Endothelial cell of coronary artery (primary cell): ENCODE data around the gene ARHGAP12. TPM values are rescaled to one million over a fixed set of nuclear protein-coding genes. Genes with fewer than 3 reads are reported as not detected.

ENCODE experiments used
- total RNA-seq: library from RNA; depleted of rRNA; stranded (reverse); fragments of >200 nt; gene quantifications from 2 replicates; pipeline ENCODE4 v1.2.3, GENCODE V29; 2014

ARHGAP12 gene, protein sequence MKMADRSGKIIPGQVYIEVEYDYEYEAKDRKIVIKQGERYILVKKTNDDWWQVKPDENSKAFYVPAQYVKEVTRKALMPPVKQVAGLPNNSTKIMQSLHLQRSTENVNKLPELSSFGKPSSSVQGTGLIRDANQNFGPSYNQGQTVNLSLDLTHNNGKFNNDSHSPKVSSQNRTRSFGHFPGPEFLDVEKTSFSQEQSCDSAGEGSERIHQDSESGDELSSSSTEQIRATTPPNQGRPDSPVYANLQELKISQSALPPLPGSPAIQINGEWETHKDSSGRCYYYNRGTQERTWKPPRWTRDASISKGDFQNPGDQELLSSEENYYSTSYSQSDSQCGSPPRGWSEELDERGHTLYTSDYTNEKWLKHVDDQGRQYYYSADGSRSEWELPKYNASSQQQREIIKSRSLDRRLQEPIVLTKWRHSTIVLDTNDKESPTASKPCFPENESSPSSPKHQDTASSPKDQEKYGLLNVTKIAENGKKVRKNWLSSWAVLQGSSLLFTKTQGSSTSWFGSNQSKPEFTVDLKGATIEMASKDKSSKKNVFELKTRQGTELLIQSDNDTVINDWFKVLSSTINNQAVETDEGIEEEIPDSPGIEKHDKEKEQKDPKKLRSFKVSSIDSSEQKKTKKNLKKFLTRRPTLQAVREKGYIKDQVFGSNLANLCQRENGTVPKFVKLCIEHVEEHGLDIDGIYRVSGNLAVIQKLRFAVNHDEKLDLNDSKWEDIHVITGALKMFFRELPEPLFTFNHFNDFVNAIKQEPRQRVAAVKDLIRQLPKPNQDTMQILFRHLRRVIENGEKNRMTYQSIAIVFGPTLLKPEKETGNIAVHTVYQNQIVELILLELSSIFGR
- total RNA-seq: 22.2 and 24.0 TPM in 2 replicates

DNA sequence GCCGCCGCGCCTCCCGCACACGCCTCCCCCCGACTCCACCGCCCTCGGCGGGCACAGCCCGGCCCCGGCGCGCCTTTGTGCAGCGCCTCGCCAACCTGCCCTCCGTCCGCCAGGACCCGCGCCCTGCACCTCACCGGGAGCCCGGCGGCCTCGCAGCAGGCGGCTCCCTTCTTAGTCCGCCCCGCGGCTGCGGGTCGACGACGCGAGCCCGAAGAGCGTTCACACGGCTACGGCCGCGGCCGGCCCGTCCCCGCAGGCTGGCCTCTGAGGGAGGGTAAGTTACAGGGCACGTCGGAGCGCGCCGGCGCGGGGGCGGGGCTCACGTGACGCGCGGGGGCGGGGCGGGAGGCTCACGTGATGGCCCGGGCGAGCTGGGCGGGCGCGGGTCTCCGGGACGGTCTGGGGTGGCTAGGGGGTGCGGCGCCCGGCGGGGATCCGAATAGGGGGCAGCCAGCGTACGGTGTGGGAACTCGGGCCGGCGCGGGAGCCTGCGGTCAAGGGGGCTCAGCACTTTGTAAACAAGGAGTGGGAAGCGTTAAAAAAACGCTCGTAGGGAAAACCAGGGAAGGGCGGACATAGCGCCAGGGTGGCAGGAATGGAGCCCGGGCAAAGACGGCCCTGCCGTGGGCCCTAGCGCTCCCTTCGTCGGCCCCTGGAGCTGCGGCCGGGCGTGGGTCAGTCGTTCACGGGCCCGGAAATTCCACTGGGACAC, at the start of gene ARHGAP12:
Gene ARHGAP12, minus strand, starts transcription at position 283 of the 712 bp plus-strand sequence. CDS start 19,976 bp downstream, outside the sequence.

Other genes starting within 250 kb of the ARHGAP12 start
- gene KIF5B, start 127.6 kb upstream of the ARHGAP12 start, total RNA-seq: 129 and 143 TPM in 2 replicates